WI38 (cell line): Measurements from ENCODE around the gene FOSB.

Experiments
- H3K4me3 ChIP-seq: 2 replicates; pipeline ENCODE4 v1.5.1; 2011; ENCODE audit warnings: low read depth, mild to moderate bottlenecking, control low read depth, low read length
- TF ChIP-seq, protein P1 (sequence below): IDR thresholded peaks from 2 replicates; pipeline ENCODE4 v1.5.1; 2012; ENCODE audit warnings: low read depth, mild to moderate bottlenecking, control low read depth, low read length

Gene FOSB

DNA sequence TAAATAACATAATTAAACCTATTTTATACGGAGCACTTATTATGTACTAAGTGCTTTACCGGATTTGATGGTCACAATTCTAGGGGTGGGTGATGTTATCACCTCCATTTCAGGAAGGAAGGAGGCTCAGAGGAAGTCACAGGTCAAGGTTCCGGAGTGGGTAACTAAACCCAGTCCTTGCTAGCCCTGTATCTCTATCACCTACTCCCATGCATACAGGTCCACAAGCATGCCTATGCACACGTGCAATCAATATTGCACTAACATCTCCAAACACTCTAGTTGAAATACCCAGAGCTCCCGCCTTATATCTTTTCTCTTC is 17.8 kb upstream of the FOSB start:
- TF ChIP-seq, protein P1, sequence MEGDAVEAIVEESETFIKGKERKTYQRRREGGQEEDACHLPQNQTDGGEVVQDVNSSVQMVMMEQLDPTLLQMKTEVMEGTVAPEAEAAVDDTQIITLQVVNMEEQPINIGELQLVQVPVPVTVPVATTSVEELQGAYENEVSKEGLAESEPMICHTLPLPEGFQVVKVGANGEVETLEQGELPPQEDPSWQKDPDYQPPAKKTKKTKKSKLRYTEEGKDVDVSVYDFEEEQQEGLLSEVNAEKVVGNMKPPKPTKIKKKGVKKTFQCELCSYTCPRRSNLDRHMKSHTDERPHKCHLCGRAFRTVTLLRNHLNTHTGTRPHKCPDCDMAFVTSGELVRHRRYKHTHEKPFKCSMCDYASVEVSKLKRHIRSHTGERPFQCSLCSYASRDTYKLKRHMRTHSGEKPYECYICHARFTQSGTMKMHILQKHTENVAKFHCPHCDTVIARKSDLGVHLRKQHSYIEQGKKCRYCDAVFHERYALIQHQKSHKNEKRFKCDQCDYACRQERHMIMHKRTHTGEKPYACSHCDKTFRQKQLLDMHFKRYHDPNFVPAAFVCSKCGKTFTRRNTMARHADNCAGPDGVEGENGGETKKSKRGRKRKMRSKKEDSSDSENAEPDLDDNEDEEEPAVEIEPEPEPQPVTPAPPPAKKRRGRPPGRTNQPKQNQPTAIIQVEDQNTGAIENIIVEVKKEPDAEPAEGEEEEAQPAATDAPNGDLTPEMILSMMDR: no peak
- peak overlapping the region; percentile 56 for H3K4me3 ChIP-seq

DNA sequence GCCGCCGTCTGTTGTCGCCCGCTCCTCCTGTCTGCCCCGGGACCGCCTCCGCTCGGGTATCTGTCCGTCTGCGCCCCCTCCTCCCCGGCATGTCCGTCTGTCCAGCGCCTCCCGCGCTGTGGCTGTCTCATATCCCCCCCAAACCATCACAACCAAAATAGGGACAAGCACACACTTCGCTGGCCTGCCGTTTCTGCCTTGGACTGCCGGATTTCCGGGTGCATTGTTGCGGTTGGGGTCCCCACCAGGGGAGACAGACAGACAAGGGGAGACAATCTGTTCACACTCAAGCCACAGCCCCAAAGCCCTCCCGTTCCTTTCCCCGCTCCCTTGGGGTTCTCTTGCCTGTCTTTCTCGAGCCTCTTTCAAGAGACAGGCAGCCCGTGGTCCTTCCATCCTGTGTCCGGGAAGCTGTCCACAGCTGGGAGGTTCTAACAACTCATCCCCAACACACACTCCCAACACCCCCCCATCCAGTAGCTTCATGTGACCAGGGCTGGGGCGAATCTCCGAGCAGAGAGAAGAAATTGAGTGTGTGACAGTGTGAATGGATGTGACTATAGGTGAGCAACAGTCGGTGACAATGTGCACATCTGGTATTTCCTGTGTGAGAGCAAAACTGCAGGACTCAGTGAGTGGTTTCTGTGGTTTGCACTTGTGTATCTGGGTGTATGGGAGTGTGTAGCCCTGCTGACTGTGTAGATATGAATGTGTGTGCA is 16.5 kb upstream of the FOSB start:
- TF ChIP-seq, protein P1: no peak
- H3K4me3 ChIP-seq: peak overlapping the region; percentile 64

DNA sequence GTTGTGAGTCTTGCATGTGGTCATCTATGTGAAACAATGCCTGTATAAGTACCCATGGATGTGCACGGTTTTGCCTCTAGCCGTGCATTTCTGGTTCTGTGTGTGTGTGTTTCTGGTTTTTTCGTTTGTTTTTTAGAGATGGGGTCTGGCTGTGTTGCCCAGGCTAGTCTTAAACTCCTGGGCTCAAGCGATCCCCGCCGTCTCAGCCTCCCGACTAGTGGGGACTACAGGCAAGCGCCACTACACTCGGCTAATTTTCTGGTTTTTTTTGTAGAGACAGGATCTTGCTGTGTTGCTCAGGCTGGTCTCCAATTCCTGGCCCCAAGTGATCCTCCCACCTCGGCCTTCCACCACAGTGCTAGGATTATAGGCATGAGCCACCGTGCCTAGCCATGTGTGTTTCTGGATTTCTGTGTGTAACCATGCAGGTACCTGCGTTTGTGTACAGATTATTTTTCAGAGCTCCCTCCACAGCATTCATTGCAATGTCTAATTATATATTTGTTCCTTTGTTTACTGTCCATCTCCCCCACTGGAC is 15.9 kb upstream of the FOSB start:
- TF ChIP-seq, protein P1: no peak

DNA sequence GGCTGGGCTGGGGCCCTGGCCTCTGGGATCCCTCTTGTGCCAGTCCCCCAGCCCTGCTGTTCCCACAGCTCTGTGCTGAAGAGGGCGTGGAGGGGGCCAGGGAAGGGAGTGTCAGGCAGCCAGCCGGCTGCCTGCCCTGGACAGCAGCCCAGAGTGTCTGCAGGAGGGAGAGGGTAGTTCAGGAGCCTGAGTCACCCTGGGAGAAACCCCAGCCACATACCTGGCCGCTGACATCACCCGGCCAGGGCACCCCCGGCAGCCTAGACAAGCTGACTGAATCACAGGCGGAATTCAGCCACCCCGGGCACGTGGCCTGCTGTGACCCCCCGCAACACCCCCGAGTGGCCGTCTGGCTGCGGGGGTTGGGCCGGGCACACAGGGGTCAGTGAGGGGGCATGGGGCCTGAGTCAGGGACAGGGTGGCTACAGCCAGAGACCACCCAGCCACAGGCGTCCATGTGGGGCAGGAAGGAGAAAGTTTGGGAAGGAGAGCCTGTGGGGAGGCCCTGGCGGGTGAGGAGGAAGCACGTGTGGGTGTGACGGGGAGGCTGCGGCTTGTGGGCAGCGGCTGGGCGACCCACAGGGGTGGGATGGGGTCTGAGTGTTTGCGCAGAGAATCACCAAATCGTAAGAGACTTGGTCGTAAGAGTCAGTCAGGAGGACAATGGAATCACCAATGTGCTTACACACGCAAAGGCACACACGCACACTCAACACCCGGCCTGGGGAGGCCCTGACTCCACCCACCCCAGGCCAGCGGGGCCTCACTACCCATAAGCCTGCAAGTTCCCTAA is 11.9 kb upstream of the FOSB start:
- TF ChIP-seq, protein P1: no peak
- peak overlapping the region; percentile 30; the same call in 1 of the 2 replicates for H3K4me3 ChIP-seq

More for the DNA sequence above, 15.9 kb upstream of the FOSB start:
- H3K4me3 ChIP-seq: no peak overlapping the region

DNA sequence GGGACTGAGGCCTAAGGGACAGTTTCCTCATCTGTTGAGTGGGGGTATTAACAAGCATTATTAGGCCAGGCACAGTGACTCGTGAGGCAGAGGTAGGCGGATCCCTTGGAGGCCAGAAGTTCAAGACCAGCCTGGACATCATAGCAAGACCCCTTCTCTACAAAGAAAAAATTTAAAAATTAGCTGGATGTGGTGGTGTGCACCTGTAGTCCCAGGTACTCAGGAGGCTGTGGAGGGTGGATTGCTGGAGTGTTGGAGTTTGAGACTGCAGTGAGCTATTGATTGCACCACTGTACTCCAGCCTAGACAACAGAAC is 11.3 kb upstream of the FOSB start:
- TF ChIP-seq, protein P1: no peak
- no peak overlapping the region for H3K4me3 ChIP-seq

DNA sequence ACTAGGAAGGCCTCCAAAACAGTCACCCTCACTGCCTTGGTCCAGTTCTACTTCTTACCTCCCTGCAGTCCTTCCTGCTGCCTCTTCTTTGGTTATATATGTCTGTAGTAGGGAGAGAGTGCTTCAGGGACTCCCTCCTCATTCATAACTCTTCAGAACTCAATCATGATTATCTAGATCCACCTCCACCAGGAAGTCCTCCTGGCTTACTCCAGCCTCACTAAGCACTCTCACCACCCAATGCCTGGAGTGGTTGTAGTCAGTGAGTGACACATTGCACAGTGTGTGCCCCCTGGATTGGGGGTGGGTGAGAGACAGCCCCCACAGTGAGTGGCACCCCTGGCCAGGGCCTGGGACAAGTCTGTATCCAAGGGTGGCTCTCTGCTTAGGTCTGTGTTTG is 10.0 kb upstream of the FOSB start:
- TF ChIP-seq, protein P1: no peak

DNA sequence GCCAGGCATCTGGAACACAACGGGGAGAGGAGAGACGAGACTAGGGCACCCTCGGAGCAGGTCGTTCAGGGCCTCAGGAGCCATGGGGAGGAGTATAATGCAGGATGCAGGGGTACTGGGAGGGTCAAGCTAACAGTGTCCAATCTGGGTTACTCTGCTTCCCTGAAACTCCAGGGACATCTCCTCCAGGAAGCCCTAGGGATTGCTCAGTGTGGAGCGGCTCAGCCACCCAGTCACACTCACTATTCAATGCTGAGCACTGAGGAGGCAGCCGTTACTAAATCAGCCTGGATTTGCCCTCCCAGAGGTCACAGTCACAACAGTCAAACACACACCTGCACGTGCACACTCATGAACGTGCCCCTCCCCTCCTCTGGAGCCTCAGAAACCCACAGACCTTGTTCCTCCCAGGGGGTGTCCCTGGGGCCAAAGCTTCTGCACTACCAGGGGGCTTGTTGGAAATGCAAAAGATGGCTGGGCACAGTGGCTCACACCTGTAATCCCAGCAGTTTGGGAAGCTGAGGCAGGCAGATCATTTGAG is 6.9 kb upstream of the FOSB start:
- no peak overlapping the region for H3K4me3 ChIP-seq
- TF ChIP-seq, protein P1: no peak

More for the DNA sequence above, 10.0 kb upstream of the FOSB start:
- H3K4me3 ChIP-seq: no peak overlapping the region
